DMS153 treated with DMSO at 0.1 percent for 48 hours (cell line): Measurements from ENCODE around the gene PRICKLE4.

Source experiments
- DNase-seq: peaks from one replicate; lab custom pipeline; 2025; ENCODE audit not compliant: unreplicated experiment; lab: John Stamatoyannopoulos, UW

Gene PRICKLE4

GRCh38 chr6:41836022-41836659 is 55.6 kb downstream of the PRICKLE4 start:
- no peak for DNase-seq

- no peak for DNase-seq
These were observed 56.1 kb downstream of the PRICKLE4 start for GRCh38 chr6:41836660-41837052.
